Gastroesophageal sphincter (tissue), 3 donors: ENCODE results near the gene NOC2L.

Source experiments
- CTCF ChIP-seq, 4 experiments: fragments of 200-600 bp in 2 of 4; fragments of 450-650 bp in 2 of 4; sonication (generic) in 1 of 4; IDR thresholded peaks; one replicate each; pipeline ENCODE4 v1.5.1; 2017 to 2019; ENCODE audit warnings: antibody characterized with exemption in 4 of 4, mild to moderate bottlenecking in 2 of 4, moderate library complexity in 2 of 4
- POLR2A ChIP-seq, 2 donors: fragments of 450-650 bp; IDR thresholded peaks; one replicate each; pipeline ENCODE4 v1.6.1; 2017; ENCODE audit warnings: antibody characterized with exemption in 2 of 2, mild to moderate bottlenecking in 2 of 2, moderate library complexity in 1 of 2
- POLR2AphosphoS5 ChIP-seq: sonication (generic); formaldehyde crosslinking; IDR thresholded peaks from one replicate; pipeline ENCODE4 v1.6.1; 2017; ENCODE audit warnings: antibody characterized with exemption

- TF ChIP-seq CTCF (IDR thresholded peaks at IDR 0.05) (peak in 3 of 4 experiments; percentile 44 to 100 (median 64)), POLR2A (IDR thresholded peaks at IDR 0.05) (no peak), POLR2AphosphoS5 (no peak)
Measured at GRCh38 chr1:983798-984475, 24.9 kb upstream of the NOC2L start.
